ENCODE results near the gene CDK5RAP2.

The CDK5RAP2 gene

GRCh38 chr9:120513825-120514396 lies 66.1 kb downstream of the CDK5RAP2 start:
- H4K8ac ChIP-seq (ENCODE audit: low read depth, low read length) = no peak overlapping the region
- H2BK12ac ChIP-seq (ENCODE audit: low read length) = no peak overlapping the region
- H4K12ac ChIP-seq (ENCODE audit: low read depth, low read length) = no peak overlapping the region
- H2AK5ac ChIP-seq (ENCODE audit: low read length) = no peak overlapping the region
- H3K4me1 ChIP-seq (ENCODE audit: control insufficient read depth in 1 of 2, insufficient read depth in 2 of 2, low read length in 2 of 2) = peaks cover 0 to 3% of the 10 kb centered on the region in 2 experiments
- no peak overlapping the region for H3K9ac ChIP-seq (ENCODE audit: low read length)
- H2AFZ ChIP-seq (ENCODE audit: insufficient read depth, low read length, poor library complexity) = no peak overlapping the region
- no peak overlapping the region for H3K23ac ChIP-seq (ENCODE audit: low read length)
- H2BK5ac ChIP-seq (ENCODE audit: low read depth, low read length, poor library complexity) = no peak overlapping the region
- no peak overlapping the region for H3K27ac ChIP-seq (ENCODE audit: low read depth, low read length)
- H2BK120ac ChIP-seq (ENCODE audit: insufficient read depth, low read length, poor library complexity) = no peak overlapping the region
- H3K79me2 ChIP-seq (ENCODE audit: control insufficient read depth, insufficient read depth, low read length, poor library complexity) = no peaks in the 10 kb centered on the region
- no peak overlapping the region for H3K4me3 ChIP-seq (ENCODE audit: low read depth, low read length)
- no peak overlapping the region for H3K14ac ChIP-seq (ENCODE audit: low read length)
- no peaks in the 10 kb centered on the region for H3K27me3 ChIP-seq (ENCODE audit: insufficient read depth, low read length)
- H3K4ac ChIP-seq (ENCODE audit: low read depth, low read length) = no peak overlapping the region
- DNase-seq = peak; percentile 52 to 70
- peaks cover 7 to 13% of the 10 kb centered on the region in 2 experiments for H3K36me3 ChIP-seq (ENCODE audit: control insufficient read depth in 1 of 2, insufficient read depth in 2 of 2, low read length in 2 of 2)
- WGBS (ENCODE audit: extremely low coverage, insufficient coverage, insufficient read length) = no CpG with 5 or more reads among the region's 4 CpGs
- no peak overlapping the region for H3K4me2 ChIP-seq (ENCODE audit: low read length)
- H3K18ac ChIP-seq (ENCODE audit: low read length) = no peak overlapping the region
- H4K91ac ChIP-seq (ENCODE audit: low read depth, low read length) = no peak overlapping the region
- H3K79me1 ChIP-seq (ENCODE audit: low read length) = no peaks in the 10 kb centered on the region
- H3K9me3 ChIP-seq (ENCODE audit: insufficient read depth, low read depth, low read length) = no peaks in the 10 kb centered on the region

- H3K36me3 ChIP-seq (ENCODE audit: control insufficient read depth in 1 of 2, insufficient read depth in 2 of 2, low read length in 2 of 2) = peaks cover 0 to 6% of the 10 kb centered on the region in 2 experiments
- no peak overlapping the region for H3K4me3 ChIP-seq (ENCODE audit: low read depth, low read length)
- H2AFZ ChIP-seq (ENCODE audit: insufficient read depth, low read length, poor library complexity) = no peak overlapping the region
- no CpG with 5 or more reads among the region's 3 CpGs for WGBS (ENCODE audit: extremely low coverage, insufficient coverage, insufficient read length)
- H3K27me3 ChIP-seq (ENCODE audit: insufficient read depth, low read length) = no peaks in the 10 kb centered on the region
- H3K9ac ChIP-seq (ENCODE audit: low read length) = no peak overlapping the region
- no peak overlapping the region for H2AK5ac ChIP-seq (ENCODE audit: low read length)
- peaks cover 0 to 3% of the 10 kb centered on the region in 2 experiments for H3K4me1 ChIP-seq (ENCODE audit: control insufficient read depth in 1 of 2, insufficient read depth in 2 of 2, low read length in 2 of 2)
- no peak overlapping the region for H4K91ac ChIP-seq (ENCODE audit: low read depth, low read length)
- no peak overlapping the region for H2BK5ac ChIP-seq (ENCODE audit: low read depth, low read length, poor library complexity)
- no peak overlapping the region for H4K12ac ChIP-seq (ENCODE audit: low read depth, low read length)
- no peak overlapping the region for H3K4ac ChIP-seq (ENCODE audit: low read depth, low read length)
- no peak overlapping the region for H2BK120ac ChIP-seq (ENCODE audit: insufficient read depth, low read length, poor library complexity)
- H3K79me2 ChIP-seq (ENCODE audit: control insufficient read depth, insufficient read depth, low read length, poor library complexity) = no peaks in the 10 kb centered on the region
- H2BK12ac ChIP-seq (ENCODE audit: low read length) = no peak overlapping the region
- H3K18ac ChIP-seq (ENCODE audit: low read length) = no peak overlapping the region
- H3K23ac ChIP-seq (ENCODE audit: low read length) = no peak overlapping the region
- H3K79me1 ChIP-seq (ENCODE audit: low read length) = no peaks in the 10 kb centered on the region
- no peak overlapping the region for H3K14ac ChIP-seq (ENCODE audit: low read length)
- no peak overlapping the region for H4K8ac ChIP-seq (ENCODE audit: low read depth, low read length)
- H3K4me2 ChIP-seq (ENCODE audit: low read length) = no peak overlapping the region
- DNase-seq = no peak
- H3K9me3 ChIP-seq (ENCODE audit: insufficient read depth, low read depth, low read length) = no peaks in the 10 kb centered on the region
- no peak overlapping the region for H3K27ac ChIP-seq (ENCODE audit: low read depth, low read length)
Measured at GRCh38 chr9:120510816-120511215, 69.2 kb downstream of the CDK5RAP2 start.

- DNase-seq = no peak
- no peak overlapping the region for H3K23ac ChIP-seq (ENCODE audit: low read length)
- WGBS (ENCODE audit: extremely low coverage, insufficient coverage, insufficient read length) = no CpG with 5 or more reads among the region's 3 CpGs
- H3K4me3 ChIP-seq (ENCODE audit: low read depth, low read length) = no peak overlapping the region
- H3K79me1 ChIP-seq (ENCODE audit: low read length) = no peaks in the 10 kb centered on the region
- H3K27me3 ChIP-seq (ENCODE audit: insufficient read depth, low read length) = no peaks in the 10 kb centered on the region
- no peak overlapping the region for H2AK5ac ChIP-seq (ENCODE audit: low read length)
- peaks cover 0 to 3% of the 10 kb centered on the region in 2 experiments for H3K4me1 ChIP-seq (ENCODE audit: control insufficient read depth in 1 of 2, insufficient read depth in 2 of 2, low read length in 2 of 2)
- H2AFZ ChIP-seq (ENCODE audit: insufficient read depth, low read length, poor library complexity) = no peak overlapping the region
- no peak overlapping the region for H3K27ac ChIP-seq (ENCODE audit: low read depth, low read length)
- no peak overlapping the region for H4K91ac ChIP-seq (ENCODE audit: low read depth, low read length)
- H3K79me2 ChIP-seq (ENCODE audit: control insufficient read depth, insufficient read depth, low read length, poor library complexity) = no peaks in the 10 kb centered on the region
- no peak overlapping the region for H3K4ac ChIP-seq (ENCODE audit: low read depth, low read length)
- no peak overlapping the region for H2BK12ac ChIP-seq (ENCODE audit: low read length)
- H3K9ac ChIP-seq (ENCODE audit: low read length) = no peak overlapping the region
- no peak overlapping the region for H3K14ac ChIP-seq (ENCODE audit: low read length)
- no peaks in the 10 kb centered on the region for H3K9me3 ChIP-seq (ENCODE audit: insufficient read depth, low read depth, low read length)
- H4K12ac ChIP-seq (ENCODE audit: low read depth, low read length) = no peak overlapping the region
- no peak overlapping the region for H4K8ac ChIP-seq (ENCODE audit: low read depth, low read length)
- no peak overlapping the region for H3K18ac ChIP-seq (ENCODE audit: low read length)
- peaks cover 0 to 1% of the 10 kb centered on the region in 2 experiments for H3K36me3 ChIP-seq (ENCODE audit: control insufficient read depth in 1 of 2, insufficient read depth in 2 of 2, low read length in 2 of 2)
- no peak overlapping the region for H2BK120ac ChIP-seq (ENCODE audit: insufficient read depth, low read length, poor library complexity)
- H3K4me2 ChIP-seq (ENCODE audit: low read length) = no peak overlapping the region
- no peak overlapping the region for H2BK5ac ChIP-seq (ENCODE audit: low read depth, low read length, poor library complexity)
Measured at GRCh38 chr9:120507936-120508510, 71.9 kb downstream of the CDK5RAP2 start.

GRCh38 chr9:120505186-120505585 lies 74.8 kb downstream of the CDK5RAP2 start:
- Histone ChIP-seq H3K4me2 (ENCODE audit: low read length) (no peak overlapping the region), H2AFZ (ENCODE audit: insufficient read depth, low read length, poor library complexity) (no peak overlapping the region), H3K79me1 (ENCODE audit: low read length) (no peaks in the 10 kb centered on the region), H3K27me3 (ENCODE audit: insufficient read depth, low read length) (no peaks in the 10 kb centered on the region), H4K91ac (ENCODE audit: low read depth, low read length) (no peak overlapping the region), H3K27ac (ENCODE audit: low read depth, low read length) (no peak overlapping the region), H2BK120ac (ENCODE audit: insufficient read depth, low read length, poor library complexity) (no peak overlapping the region), H4K12ac (ENCODE audit: low read depth, low read length) (no peak overlapping the region), H2BK12ac (ENCODE audit: low read length) (no peak overlapping the region), H3K9me3 (ENCODE audit: insufficient read depth, low read depth, low read length) (no peaks in the 10 kb centered on the region), H3K4me3 (ENCODE audit: low read depth, low read length) (no peak overlapping the region), H3K4ac (ENCODE audit: low read depth, low read length) (no peak overlapping the region), H2BK5ac (ENCODE audit: low read depth, low read length, poor library complexity) (no peak overlapping the region), H3K18ac (ENCODE audit: low read length) (no peak overlapping the region), H4K8ac (ENCODE audit: low read depth, low read length) (no peak overlapping the region), H3K23ac (ENCODE audit: low read length) (no peak overlapping the region), H3K36me3 (ENCODE audit: control insufficient read depth in 1 of 2, insufficient read depth in 2 of 2, low read length in 2 of 2) (peaks cover 1 to 2% of the 10 kb centered on the region in 2 experiments), H3K14ac (ENCODE audit: low read length) (no peak overlapping the region), H2AK5ac (ENCODE audit: low read length) (no peak overlapping the region), H3K9ac (ENCODE audit: low read length) (no peak overlapping the region), H3K79me2 (ENCODE audit: control insufficient read depth, insufficient read depth, low read length, poor library complexity) (no peaks in the 10 kb centered on the region), H3K4me1 (ENCODE audit: control insufficient read depth in 1 of 2, insufficient read depth in 2 of 2, low read length in 2 of 2) (peaks cover 0 to 3% of the 10 kb centered on the region in 2 experiments)
- DNase-seq = no peak
- WGBS (ENCODE audit: extremely low coverage, insufficient coverage, insufficient read length) = no CpG with 5 or more reads among the region's 4 CpGs
